Measurements from ENCODE around the gene A2ML1.
"Not testable (repeated sequence)": the region's sequence is repeated elsewhere in the genome, so short reads cannot be mapped to it uniquely, and the experiment has no call there.

Gene A2ML1

DNA sequence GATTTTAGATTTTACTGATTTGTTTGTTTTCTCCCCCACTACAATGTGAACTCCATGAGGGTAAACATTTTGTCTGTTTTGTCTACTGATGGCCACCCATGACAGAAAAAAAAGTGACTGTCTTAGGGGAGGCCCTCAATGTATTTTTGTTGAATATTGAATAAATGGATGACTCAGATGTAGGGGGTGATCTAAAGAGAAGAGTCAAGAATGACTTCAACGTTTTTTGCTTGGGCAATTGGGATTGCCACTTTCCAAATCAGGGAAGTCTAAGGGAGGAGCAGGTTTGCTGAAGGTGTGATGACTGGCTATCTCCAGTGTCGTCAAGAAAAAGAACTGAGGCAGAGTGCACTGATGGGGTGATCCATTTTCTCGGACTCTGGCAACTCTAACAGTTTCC lies 81.2 kb downstream of the A2ML1 start:
- H3K36me3 ChIP-seq (ENCODE audit: control insufficient read depth, insufficient read depth, low read length), result no peaks in the 10 kb centered on the region
- no CpG with 5 or more reads among the region's 3 CpGs for WGBS (ENCODE audit: insufficient coverage, insufficient read length)
- peaks cover 2% of the 10 kb centered on the region for H3K4me1 ChIP-seq (ENCODE audit: control insufficient read depth, insufficient read depth, low read length)
- H3K27me3 ChIP-seq (ENCODE audit: control insufficient read depth, insufficient read depth, low read length), result no peaks in the 10 kb centered on the region
- DNase-seq (ENCODE audit: low read depth, low spot score), result no peak
- no peak overlapping the region for H3K27ac ChIP-seq (ENCODE audit: low read length)
- H3K9me3 ChIP-seq (ENCODE audit: control insufficient read depth, insufficient read depth, low read length), result no peaks in the 10 kb centered on the region
- no peak overlapping the region for H3K4me3 ChIP-seq (ENCODE audit: low read length)

DNA sequence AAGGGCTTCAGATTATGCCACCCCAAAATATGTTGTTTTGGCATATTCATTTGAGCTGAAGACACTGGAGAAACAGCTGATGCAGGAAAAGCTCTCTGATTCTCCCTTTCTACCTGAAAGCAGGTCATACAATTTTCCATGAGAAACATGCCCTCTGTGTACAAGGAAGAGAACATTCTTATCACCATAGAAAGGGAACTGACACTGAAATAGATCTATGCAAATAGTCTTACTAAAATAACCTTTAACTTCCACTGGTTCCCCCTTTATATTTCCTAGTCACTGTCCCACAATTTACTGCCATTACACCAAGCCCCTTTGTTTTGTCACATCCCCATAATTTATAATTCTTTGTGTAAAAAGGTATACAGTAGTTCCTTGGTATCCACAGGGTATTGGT lies 82.2 kb downstream of the A2ML1 start:
- no peak overlapping the region for H3K4me3 ChIP-seq (ENCODE audit: low read length)
- H3K9me3 ChIP-seq (ENCODE audit: control insufficient read depth, insufficient read depth, low read length), result no peaks in the 10 kb centered on the region
- H3K27me3 ChIP-seq (ENCODE audit: control insufficient read depth, insufficient read depth, low read length), result no peaks in the 10 kb centered on the region
- DNase-seq (ENCODE audit: low read depth, low spot score), result no peak
- H3K4me1 ChIP-seq (ENCODE audit: control insufficient read depth, insufficient read depth, low read length), result peaks cover 3% of the 10 kb centered on the region
- H3K36me3 ChIP-seq (ENCODE audit: control insufficient read depth, insufficient read depth, low read length), result no peaks in the 10 kb centered on the region
- no peak overlapping the region for H3K27ac ChIP-seq (ENCODE audit: low read length)

DNA sequence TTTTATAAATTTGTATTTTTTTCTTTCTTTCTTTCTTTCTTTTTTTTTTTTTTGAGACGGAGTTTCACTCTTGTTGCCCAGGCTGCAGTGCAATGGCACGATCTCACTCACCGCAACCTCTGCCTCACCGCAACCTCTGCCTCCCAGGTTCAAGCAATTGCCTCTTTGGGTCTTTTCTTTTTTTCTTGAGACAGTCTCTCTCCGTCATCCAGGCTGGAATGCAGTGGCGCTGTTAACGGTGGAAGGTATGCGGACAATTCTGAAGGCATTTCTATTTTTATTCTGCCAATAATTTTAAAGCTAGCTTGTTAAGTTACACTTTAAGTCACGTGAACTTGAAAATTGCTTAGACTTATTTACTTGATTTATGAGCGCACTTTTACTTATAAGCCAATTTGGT lies 83.1 kb downstream of the A2ML1 start:
- no peaks in the 10 kb centered on the region for H3K27me3 ChIP-seq (ENCODE audit: control insufficient read depth, insufficient read depth, low read length)
- no peaks in the 10 kb centered on the region for H3K9me3 ChIP-seq (ENCODE audit: control insufficient read depth, insufficient read depth, low read length)
- no CpG with 5 or more reads among the region's 10 CpGs for WGBS (ENCODE audit: insufficient coverage, insufficient read length)
- no peak for DNase-seq (ENCODE audit: low read depth, low spot score)
- H3K4me1 ChIP-seq (ENCODE audit: control insufficient read depth, insufficient read depth, low read length), result peaks cover 5% of the 10 kb centered on the region
- H3K4me3 ChIP-seq (ENCODE audit: low read length), result no peak overlapping the region
- H3K36me3 ChIP-seq (ENCODE audit: control insufficient read depth, insufficient read depth, low read length), result no peaks in the 10 kb centered on the region
- H3K27ac ChIP-seq (ENCODE audit: low read length), result no peak overlapping the region

DNA sequence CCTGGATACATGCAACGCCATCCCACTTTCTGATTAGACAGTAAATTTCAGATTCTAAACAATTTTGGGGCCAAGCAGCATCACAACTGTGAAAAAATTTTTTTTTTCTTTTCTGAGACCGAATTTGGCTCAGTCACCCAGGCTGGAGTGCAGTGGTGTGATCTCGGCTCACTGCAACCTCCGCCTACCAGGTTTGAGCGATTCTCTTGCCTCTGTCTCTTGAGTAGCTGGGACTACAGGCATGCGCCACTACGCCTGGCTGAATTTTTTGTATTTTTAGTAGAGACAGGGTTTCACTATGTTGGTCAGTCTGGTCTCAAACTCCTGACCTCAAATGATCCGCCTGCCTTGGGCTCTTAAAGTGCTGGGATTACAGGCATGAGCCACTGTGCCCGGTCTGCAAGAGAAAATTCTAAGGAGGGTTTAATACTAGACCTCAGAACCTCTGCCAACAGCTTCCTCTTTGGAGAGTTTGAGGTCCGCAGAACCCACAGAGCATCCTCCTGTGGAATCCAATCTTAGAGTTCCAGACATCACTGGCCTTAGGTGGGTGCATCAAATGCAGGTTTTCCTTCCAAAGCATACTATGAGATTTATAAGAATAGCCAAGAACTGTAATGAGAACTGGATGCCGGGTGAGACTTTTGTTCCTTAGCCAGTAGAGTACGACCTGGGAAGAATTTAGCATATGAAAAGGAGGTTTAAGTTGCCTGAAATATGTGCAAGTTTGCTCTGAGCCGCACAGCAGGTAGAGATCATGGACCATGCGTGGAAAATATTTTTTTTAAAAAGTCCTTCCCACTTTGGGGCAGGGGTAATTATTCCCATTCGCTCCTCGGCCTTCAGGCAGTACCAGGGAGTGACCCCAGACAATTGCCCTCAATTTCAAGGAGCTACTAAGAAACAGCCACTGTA lies 84.1 kb downstream of the A2ML1 start:
- Histone ChIP-seq H3K9me3 (ENCODE audit: control insufficient read depth, insufficient read depth, low read length) (no peaks in the 10 kb centered on the region), H3K27ac (ENCODE audit: low read length) (peak overlapping the region; percentile 69), H3K27me3 (ENCODE audit: control insufficient read depth, insufficient read depth, low read length) (no peaks in the 10 kb centered on the region), H3K4me3 (ENCODE audit: low read length) (no peak overlapping the region), H3K4me1 (ENCODE audit: control insufficient read depth, insufficient read depth, low read length) (peaks cover 6% of the 10 kb centered on the region), H3K36me3 (ENCODE audit: control insufficient read depth, insufficient read depth, low read length) (no peaks in the 10 kb centered on the region)
- no peak for DNase-seq (ENCODE audit: low read depth, low spot score)
- WGBS (ENCODE audit: insufficient coverage, insufficient read length), result no CpG with 5 or more reads among the region's 16 CpGs

DNA sequence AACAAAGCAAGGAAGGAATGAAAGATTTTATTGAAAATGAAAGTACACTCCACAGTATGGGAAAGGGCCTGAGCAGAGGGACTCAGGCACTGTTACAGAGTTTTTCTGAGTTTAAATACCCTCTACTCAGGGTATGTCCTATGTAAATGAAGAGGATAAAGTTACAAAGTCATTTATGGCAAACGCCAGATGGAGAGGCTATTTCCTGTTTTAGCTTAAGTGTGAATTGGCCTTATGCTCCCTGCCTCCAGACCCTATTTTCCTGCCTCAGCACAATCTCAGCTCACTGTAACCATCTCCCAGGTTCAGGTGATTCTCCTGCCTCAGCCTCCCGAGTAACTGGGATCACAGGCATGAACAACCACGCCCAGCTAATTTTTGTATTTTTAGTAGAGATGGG lies 85.1 kb downstream of the A2ML1 start:
- Histone ChIP-seq H3K4me3 (ENCODE audit: low read length) (no peak overlapping the region), H3K36me3 (ENCODE audit: control insufficient read depth, insufficient read depth, low read length) (no peaks in the 10 kb centered on the region), H3K4me1 (ENCODE audit: control insufficient read depth, insufficient read depth, low read length) (peaks cover 6% of the 10 kb centered on the region), H3K27ac (ENCODE audit: low read length) (peak overlapping the region; percentile 69), H3K27me3 (ENCODE audit: control insufficient read depth, insufficient read depth, low read length) (no peaks in the 10 kb centered on the region), H3K9me3 (ENCODE audit: control insufficient read depth, insufficient read depth, low read length) (no peaks in the 10 kb centered on the region)
- no peak for DNase-seq (ENCODE audit: low read depth, low spot score)
- no CpG with 5 or more reads among the region's 3 CpGs for WGBS (ENCODE audit: insufficient coverage, insufficient read length)

DNA sequence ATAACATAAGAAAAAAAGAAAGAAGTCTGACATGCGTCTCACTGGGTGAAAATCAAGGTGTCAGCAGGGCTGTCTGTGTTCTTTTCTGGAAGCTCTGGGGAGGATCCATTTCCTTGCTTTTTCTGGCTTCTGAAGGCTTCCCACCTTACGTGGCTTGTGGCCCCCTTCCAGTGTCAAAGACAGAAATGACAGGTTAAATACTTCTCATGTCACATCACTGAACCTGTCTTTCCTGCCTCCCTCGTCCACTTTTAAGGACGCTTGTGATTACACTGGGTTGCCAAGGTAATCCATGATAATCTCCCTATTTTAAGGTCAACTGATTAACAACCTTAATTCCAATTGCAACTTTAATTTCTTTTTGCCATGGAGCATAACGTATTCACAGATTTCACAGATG lies 87.3 kb downstream of the A2ML1 start:
- whole genome bisulfite sequencing (ENCODE audit: insufficient coverage, insufficient read length), result no CpG with 5 or more reads among the region's 5 CpGs
- Histone ChIP-seq H3K27me3 (ENCODE audit: control insufficient read depth, insufficient read depth, low read length) (no peaks in the 10 kb centered on the region), H3K4me3 (ENCODE audit: low read length) (no peak overlapping the region), H3K9me3 (ENCODE audit: control insufficient read depth, insufficient read depth, low read length) (no peaks in the 10 kb centered on the region), H3K4me1 (ENCODE audit: control insufficient read depth, insufficient read depth, low read length) (peaks cover 6% of the 10 kb centered on the region), H3K27ac (ENCODE audit: low read length) (peak overlapping the region; percentile 85), H3K36me3 (ENCODE audit: control insufficient read depth, insufficient read depth, low read length) (no peaks in the 10 kb centered on the region)
- DNase-seq (ENCODE audit: low read depth, low spot score), result no peak

DNA sequence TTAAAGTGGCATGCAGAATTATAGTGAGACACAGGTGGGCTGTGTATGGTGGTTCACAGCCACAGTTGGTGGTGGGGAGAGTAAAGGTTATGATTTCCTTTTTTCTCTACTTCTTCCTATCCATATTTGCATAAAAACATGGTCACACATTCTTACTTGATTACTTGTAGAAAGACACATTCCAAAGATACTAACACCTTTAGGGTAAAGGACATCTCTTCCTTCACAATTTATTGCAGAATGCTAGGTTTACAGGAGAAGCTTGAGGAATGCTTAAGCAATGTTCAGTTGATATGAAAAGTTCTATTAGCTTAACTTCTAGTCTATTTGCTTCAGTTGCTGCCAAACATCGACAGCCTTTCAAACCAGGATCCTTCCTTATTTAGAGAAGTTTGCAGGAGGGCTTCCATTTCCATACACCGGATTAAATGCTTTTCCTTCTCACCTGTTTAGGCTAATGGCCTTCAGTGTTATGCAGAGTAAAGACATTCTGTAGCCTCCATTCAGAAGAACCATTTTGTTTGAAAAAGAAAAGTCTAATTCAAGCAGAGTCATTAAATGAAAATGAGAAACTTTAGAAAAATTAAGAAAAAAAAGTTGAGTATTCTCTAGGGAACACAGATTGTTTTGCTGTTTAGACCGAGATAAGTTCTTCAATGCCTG lies 89.3 kb downstream of the A2ML1 start:
- Histone ChIP-seq H3K36me3 (ENCODE audit: control insufficient read depth, insufficient read depth, low read length) (no peaks in the 10 kb centered on the region), H3K27me3 (ENCODE audit: control insufficient read depth, insufficient read depth, low read length) (no peaks in the 10 kb centered on the region), H3K27ac (ENCODE audit: low read length) (peak overlapping the region; percentile 92), H3K4me1 (ENCODE audit: control insufficient read depth, insufficient read depth, low read length) (peaks cover 6% of the 10 kb centered on the region), H3K9me3 (ENCODE audit: control insufficient read depth, insufficient read depth, low read length) (no peaks in the 10 kb centered on the region), H3K4me3 (ENCODE audit: low read length) (no peak overlapping the region)
- DNase-seq (ENCODE audit: low read depth, low spot score), result no peak
- no CpG with 5 or more reads among the region's 3 CpGs for WGBS (ENCODE audit: insufficient coverage, insufficient read length)

DNA sequence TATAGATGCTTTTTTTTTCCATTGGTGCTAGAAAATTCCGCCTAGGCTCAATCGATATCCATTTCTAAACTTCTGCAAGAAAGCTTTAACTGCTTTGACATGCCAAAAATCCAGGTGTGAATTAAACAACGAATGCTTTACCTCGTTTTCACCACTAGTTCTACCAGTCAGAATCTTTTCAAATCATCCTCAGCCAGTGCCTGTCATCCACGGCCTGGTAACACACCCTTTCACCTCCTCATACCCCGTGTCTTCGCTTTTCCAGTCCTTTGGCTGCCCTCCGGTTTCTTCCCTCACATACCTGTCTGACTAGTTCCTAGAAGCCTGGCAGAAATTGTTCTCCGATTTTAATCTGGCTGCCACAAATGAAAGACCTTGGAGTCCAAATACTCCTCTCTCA lies 90.5 kb downstream of the A2ML1 start:
- H3K36me3 ChIP-seq (ENCODE audit: control insufficient read depth, insufficient read depth, low read length), result 0 out of 2 replicates have a peak, but pooled peaks cover 3% of the 10 kb centered on the region
- no peaks in the 10 kb centered on the region for H3K27me3 ChIP-seq (ENCODE audit: control insufficient read depth, insufficient read depth, low read length)
- peaks cover 4% of the 10 kb centered on the region; the same call in 1 of the 2 replicates for H3K4me1 ChIP-seq (ENCODE audit: control insufficient read depth, insufficient read depth, low read length)
- peak overlapping the region; percentile 93 for H3K27ac ChIP-seq (ENCODE audit: low read length)
- WGBS (ENCODE audit: insufficient coverage, insufficient read length), result no CpG with 5 or more reads among the region's 9 CpGs
- no peak overlapping the region; the same call in 1 of the 2 replicates for H3K4me3 ChIP-seq (ENCODE audit: low read length)
- no peaks in the 10 kb centered on the region for H3K9me3 ChIP-seq (ENCODE audit: control insufficient read depth, insufficient read depth, low read length)
- DNase-seq (ENCODE audit: low read depth, low spot score), result no peak

DNA sequence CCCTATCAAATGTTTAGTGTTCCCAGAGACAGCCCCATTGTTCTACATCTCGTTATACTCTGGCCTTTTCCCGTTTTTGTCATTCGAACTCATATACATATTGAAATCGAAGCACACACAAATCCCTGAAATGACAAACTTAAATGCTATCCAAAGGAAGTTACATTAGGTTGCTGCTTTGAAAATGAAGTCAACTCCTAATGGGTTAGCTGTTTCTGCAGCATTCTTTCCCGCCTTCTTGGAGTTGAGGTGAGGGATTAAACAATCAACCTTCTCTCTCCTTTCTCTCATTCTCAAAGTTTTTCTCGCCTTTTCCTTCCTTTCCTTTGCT lies 91.2 kb downstream of the A2ML1 start:
- no CpG with 5 or more reads among the region's 6 CpGs for WGBS (ENCODE audit: insufficient coverage, insufficient read length)
- Histone ChIP-seq H3K4me3 (ENCODE audit: low read length) (peak overlapping the region; percentile 60; the same call in 1 of the 2 replicates), H3K9me3 (ENCODE audit: control insufficient read depth, insufficient read depth, low read length) (no peaks in the 10 kb centered on the region), H3K27me3 (ENCODE audit: control insufficient read depth, insufficient read depth, low read length) (no peaks in the 10 kb centered on the region), H3K36me3 (ENCODE audit: control insufficient read depth, insufficient read depth, low read length) (peaks cover 5% of the 10 kb centered on the region; the same call in 1 of the 2 replicates), H3K4me1 (ENCODE audit: control insufficient read depth, insufficient read depth, low read length) (peaks cover 4% of the 10 kb centered on the region; the same call in 1 of the 2 replicates), H3K27ac (ENCODE audit: low read length) (peak overlapping the region; percentile 93)
- DNase-seq (ENCODE audit: low read depth, low spot score), result no peak

DNA sequence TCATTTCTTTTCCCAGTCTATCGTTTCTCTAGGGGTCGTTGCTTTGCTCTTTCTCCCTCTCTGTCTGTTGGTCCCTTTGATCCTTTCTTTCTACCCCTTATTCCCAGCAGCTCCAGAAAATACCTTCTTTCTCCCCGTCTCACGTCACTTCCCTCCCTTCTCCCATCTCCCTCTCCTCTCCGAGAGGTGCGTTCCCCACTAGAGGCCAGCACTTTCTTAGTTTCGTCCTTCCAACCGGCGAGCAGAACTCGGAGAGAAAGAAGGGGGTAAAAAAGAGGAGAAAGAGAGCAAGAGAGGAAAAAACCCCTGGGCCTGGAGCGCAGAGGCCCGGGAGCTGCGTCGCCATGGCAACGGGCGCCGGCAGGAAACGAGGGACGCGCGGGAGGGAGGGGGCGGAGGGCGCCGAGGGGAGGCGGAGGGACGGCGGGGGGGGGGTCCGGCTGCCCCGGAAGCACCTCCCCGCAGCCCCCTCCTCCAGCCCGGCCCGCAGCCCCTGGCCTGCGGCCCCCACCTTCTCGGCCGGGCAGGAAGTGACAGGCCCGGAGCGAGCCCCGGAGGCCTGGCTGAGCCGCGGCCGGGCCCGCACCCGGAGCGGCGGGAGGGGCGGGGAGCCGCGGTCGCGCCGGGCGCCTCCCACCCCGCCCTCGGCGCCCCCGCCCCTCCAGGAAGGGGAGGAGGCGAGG lies 91.8 kb downstream of the A2ML1 start, which contains the start of gene PHC1:
TSS of gene PHC1 (plus strand) at position 477 of the 683 bp plus-strand sequence. CDS start 3,169 bp downstream, outside the sequence.
- peak within 1 kb of the TSS; percentile 80 for H3K4me3 ChIP-seq (ENCODE audit: low read length)
- DNase-seq (ENCODE audit: low read depth, low spot score); H3K27me3 ChIP-seq (ENCODE audit: control insufficient read depth, insufficient read depth, low read length); H3K36me3 ChIP-seq (ENCODE audit: control insufficient read depth, insufficient read depth, low read length); H3K9me3 ChIP-seq (ENCODE audit: control insufficient read depth, insufficient read depth, low read length); H3K4me1 ChIP-seq (ENCODE audit: control insufficient read depth, insufficient read depth, low read length): not testable (repeated sequence)
- peak within 1 kb of the TSS; percentile 93 for H3K27ac ChIP-seq (ENCODE audit: low read length)
- no CpG with 5 or more reads among the region's 57 CpGs for WGBS (ENCODE audit: insufficient coverage, insufficient read length)
